Stimulated activated CD4-positive, alpha-beta T cell treated with anti-CD3 and anti-CD28 coated beads, TNF-alpha, amount 100 ng/mL, for 4 hours (primary cell): ENCODE measurements around the gene COLEC12.

ENCODE experiments used
- DNase-seq, 3 experiments: peaks; one replicate each; pipeline ENCODE4 v3.0.0-alpha.2; 2020; ENCODE audit warnings: low read depth in 3 of 3

The COLEC12 gene

DNA sequence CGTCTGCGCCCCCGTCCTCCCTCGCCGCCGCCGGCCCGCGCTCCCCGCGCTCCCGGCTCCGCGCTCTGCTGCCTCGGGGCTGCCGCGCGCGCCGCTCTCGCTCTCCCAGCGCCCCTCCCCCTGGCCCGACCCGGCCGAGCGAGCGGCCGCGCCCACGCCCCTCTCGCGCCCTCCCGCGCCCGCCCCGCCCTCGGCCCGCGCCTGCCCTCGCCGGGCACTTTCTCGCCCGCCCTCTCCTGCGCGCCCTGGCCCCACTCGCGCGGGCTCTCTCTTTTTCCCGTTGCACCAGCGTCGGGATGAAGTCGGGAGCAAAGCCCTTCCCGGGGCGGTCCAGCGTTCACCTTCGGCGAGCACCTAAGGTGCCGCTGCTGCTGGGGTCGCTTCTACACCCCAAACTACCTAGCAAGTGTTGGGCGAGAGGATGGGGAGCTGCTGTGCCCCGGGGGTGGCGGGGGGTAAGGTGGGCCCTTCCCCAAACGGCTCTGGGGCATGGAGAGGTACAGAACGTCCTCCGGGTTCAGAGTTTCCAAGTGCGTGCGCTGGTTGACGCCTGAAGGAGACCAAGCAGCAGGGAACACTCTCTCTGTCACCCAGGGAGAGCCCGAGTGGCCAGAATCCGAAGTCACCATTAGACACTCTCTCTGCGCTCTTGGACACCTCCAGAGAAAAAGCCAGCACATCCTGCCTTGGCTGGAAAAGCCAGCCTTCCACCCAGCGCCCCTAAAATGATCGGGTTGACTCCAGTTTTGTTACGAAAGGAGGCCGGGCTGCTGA, at the start of gene COLEC12:
COLEC12 (minus strand) TSS at position 70 of the 774 bp plus-strand sequence. CDS start 187 bp downstream, outside the sequence.
- no peak for DNase-seq

DNA sequence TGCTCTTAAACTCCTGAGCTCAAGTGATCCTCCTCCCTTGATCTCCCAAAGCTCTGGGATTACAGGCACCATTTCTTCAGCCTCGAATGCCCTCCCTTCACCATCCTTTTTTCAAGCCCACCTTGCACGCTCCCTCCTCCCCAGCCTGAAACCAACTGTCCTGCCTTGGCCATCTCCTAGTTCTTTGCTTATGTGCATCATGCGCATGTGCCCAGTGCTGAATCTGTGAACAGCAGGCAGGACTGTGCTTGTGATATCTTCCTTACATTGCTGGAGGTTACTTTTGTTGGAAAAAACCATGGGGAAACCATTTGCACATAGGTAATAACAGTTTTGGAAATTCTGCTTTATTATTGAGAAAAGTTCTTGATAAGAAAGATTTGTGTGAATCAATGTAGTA, 49.5 kb upstream of the COLEC12 start:
- DNase-seq, result no peak

DNA sequence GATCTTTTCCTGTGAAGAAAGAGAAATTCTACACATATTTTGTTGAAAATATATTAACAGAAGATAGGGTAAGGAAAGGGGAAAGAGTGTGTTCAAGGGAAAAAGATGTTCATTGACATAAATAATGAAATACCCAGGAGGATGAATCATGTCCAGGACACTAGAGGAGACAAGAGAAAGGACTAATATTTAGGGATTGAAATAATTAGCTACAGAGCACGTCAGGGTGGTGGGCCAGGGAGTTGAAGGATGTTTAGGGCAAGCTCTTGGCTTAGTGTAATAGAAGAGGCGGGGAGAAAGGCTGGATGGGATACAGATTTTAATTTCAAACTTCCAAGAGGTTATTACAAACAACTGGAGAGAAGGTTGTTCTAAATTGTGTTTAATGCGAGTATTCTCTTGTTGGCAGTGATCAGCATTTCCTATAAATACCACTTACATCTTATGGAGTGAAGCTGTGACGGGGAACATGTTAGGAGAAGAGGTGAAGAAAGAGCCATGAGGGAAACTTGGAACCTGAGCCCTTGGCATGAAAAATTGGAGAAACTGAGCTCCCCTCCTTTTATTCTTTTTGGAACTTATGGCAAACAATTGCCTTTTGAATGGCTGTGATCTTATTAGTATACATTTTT, 43.1 kb upstream of the COLEC12 start:
- no peak for DNase-seq

DNA sequence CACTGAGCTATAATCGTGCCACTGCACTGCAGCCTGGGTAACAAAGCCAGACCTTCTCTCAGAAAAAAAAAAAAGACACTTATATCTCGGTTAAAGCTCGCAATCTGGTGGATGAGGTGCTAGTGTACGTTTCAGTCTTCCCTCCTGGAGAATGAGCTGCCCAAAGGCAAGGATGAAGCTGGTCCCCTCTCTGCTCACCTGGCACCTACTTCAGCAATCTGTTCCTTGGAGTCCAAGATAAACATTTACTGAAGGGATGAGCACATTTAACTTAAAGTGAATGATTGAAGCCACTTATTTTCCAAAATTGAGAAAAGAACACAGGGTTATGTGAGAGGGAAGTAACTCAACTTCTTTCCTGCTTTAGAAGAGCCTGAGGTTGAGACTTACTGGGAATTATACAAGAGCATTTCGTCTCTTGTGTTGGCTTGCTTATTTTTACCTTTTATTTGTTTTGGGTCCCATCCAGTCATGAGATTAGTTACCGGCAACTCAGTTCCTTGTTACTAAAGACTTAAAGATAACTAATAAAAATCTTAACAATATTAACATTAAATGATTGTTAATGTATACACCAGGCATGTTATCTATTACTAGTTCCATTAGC, 33.6 kb upstream of the COLEC12 start:
- no peak for DNase-seq

DNA sequence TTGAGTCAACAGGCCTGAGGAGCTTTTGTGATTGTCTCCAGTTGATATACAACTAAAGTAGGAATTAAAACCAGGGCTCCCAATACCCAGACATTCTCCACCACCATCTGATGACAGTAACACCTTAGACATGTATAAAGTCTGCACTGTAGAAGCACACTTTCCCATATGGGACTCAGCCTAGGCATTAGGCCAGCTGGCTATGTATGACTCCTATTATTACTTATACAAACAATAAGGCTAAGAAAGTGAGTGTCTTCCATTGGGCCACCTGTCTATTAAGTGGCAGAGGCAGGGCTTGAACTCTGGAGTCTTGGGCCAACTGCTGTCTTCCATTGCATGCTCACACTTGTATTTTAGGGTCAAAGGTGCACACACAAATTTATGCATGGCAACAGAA, 32.1 kb upstream of the COLEC12 start:
- no peak for DNase-seq

DNA sequence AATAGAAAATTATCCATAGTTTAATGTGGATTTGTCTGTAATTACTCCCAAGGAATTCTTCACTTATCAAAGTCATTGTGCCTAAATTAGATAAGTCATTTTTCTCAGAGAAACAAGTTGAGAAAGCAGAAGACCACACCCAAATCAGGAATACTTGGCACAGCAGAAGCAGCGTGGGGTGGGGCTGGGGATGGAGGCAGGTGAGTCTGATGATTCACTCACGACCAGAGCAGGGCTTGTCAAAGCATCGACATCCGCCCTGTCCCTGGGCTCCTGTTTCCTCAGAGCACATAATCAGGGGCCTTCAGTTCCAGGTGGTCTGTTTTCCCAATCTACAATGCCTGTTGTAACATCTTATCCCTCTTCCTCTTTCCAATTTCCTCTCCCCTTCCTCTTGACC, 31.5 kb upstream of the COLEC12 start:
- DNase-seq, result no peak

DNA sequence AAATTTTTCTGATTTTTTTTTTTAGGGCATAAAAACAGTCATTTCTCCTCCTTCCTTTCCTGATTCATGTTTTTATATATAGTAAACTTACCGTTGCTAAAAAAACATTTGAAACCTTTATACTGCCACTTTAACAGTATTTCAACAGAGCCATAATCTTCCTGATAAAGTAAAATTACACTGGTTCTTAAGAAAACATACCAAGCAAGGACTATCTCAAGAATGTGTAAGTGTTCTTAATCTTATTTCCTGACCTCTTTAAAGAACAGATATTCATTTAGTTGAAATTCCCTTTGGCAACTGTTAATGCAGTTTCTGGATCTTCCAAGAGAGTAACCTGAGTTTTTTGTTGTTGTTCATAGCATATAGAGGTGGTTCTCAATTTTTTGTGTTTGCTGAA, 26.6 kb upstream of the COLEC12 start:
- DNase-seq, result no peak

DNA sequence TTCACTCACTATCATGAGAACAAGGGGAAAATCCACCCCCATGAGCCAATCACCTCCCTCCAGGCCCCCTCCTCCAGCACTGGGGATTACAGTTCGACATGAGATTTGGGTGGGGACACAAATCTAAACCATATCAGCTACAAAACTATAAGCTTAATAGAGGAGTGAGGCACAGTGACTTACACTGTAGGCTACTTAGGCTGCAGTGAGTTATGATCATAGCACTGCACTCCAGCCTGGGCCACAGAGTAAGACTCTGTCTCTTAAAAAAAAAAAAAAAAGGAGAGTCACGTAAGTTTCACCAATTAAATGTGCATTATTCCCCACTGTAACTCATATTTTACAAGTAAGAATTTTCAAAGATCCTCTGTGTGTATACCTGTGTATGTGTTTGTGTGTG, 26.2 kb upstream of the COLEC12 start:
- DNase-seq, result no peak

DNA sequence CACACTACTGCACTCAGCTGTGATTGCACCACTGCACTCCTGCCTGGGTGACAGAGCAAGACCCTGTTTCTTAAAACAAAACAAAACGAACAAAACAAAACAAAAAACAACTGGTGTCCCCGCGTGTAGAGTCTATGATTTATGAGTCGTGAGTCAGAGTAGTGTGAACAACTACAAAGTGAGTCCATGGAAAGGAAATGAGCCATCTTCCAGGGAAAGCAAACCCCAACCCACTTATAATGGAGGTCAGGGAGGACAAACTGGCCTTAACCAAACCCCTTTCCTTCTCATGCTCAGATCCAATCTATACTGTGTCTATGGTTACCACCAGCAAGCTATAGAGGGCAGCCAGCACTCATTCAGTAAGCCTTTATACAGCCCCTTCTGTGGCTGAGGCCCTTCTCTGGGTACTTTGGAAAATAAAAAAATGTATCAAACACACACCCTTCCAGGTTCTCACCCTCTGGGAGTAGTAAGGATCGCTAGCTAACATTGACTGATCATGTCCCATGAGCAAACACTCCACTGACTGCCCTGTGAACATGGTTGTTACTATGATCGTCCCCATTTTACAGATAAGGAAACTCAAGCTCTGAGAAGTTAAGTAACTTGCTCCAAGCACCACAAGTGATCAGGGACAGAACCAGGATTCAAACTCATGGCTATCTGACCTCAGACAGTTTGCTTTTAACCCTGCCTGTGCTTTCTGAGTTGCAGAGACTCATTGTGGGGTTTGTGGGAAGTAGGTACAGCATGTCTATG, 24.7 kb upstream of the COLEC12 start:
- no peak for DNase-seq

DNA sequence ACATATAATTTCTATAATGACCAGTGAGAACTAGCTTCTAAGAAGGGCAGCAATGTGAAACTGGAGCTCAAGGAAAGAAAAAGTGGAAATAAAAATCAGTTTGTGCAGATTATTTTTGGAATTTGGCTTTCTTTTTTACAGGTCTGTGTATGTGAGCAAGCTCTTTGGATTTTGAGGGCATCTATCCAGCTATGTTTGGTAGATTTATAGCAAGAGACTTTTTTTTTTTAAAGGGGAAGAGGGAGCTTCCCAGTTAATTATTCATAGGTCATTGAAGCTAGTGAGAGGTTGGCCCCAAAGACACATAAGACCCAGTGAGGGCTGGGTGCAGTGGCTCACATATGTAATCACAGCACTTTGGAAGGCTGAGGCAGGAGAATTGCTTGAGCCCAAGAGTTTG, 24.0 kb upstream of the COLEC12 start:
- DNase-seq, result no peak

DNA sequence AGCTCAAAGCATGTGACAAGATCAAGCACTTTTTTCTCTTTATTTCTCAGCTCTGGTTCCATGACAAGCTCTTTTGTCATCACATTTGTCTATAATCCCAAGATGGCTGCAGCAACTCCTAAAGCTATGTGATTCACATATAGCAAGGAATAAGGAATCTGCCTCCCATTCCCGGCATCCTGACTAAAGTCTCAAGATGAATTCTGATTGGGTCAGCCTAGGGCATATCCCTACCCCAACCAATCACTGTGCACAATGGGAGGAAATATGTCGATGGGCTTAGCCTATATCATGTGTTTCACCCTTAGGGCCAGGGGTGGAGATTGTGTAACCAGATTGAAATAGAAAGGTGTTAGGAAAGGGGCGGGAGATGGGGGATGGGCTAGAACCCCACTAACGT, 23.1 kb upstream of the COLEC12 start:
- DNase-seq, result no peak

DNA sequence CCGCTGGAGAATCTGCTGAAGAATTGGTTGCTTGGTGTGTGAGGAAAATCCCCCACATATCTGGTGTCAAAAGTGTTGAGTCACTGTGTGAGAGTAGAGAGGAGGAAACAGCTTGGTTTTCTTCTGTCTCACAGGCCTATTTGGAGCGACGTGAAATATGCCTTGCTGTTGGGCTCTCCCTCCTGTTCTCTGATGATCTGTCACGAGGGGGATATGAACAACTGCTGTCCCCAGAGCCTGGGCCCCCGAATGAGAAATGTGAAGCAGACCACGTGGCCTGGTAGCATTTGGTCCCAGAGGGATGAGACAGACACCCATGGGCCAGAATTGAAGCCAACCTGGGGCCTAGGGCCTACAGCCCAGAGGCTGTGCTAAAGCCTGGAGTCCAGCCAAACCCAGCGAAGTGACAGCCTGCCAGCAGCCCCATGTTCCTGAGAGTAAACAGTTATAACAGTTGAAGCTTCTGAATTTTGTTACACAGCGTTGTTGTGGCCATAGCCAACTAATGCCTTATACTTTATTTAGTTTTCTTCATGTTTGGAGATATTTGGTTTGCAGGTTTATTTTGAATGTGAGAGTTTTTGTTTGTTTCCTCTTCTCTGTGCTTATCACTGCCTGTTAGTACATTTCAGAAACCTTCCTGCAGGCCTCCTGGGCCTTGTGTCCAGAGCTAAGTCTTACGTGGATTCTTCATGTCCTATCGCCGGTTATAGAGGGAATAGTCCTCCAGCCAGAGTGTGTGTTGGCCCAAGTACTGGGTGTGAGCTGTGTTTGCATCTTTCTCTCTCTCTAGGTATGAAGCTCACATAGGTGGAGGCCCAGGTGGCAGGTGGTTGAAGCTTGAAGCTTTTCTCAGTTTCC, 18.7 kb upstream of the COLEC12 start:
- no peak for DNase-seq

DNA sequence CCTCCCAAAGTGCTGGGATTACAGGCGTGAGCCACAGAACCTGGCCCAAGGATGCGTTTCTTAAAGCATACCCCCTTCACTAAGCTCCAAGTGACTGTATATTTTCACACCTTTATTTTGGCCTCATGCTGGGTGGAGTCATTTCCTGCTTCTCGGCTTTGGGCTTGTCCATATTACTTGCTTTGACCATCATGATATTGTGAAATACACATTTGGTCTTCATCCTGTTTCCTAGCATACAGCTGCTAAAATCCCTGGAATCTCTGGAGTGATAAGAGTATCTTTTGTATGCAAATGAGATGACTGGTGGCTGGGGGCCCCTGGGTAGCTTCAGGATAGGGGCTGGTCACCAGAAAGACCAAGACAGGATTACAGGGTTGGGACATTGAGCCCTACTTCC, 17.6 kb upstream of the COLEC12 start:
- no peak for DNase-seq

DNA sequence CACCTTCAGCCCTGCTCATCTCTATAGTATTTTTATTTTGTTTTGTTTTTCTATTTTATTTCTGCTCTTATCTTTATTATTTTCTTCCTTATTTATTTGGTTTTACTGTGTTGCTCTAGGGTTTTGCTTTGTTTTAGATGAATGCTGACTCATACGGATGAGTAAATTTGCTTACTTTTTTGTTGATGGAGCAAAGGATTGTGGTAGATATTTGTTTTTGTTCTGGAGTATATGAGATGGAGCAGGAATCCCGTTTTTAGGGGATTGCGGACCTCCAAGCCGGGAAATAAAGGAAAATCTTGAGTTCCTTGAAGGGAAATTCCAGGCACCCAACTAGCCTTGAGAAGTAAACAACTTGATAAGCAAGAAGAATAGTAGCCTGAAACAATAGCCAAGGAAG, 15.3 kb upstream of the COLEC12 start:
- DNase-seq, result no peak

DNA sequence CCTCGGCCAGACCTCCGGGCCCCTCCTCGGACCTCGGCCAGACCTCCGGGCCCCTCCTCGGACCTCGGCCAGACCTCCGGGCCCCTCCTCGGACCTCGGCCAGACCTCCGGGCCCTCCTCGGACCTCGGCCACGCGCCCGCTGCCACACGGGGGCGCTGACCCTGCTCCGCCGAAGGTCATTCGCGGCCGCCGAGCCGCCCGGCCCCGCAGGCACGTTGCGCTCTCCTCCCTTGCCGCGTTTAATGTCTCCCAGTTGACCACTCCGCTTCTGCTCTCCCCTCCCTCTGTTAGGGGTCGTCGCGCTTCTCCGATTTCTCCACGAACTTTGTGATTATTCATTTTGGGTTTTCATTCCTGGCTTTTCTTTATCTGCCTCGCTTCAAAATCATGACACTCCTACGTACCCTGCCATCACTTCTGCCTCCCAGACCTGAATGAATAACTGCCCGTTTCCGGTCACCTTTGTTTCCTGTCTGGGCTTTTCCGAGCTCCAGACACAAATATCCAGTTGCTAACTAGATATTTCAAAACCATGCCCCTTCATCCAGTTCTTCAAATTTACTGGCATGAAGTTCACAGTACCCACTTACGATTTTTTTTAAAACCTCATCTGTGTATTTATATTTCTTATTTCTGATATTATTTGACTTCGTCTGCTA, 14.8 kb upstream of the COLEC12 start:
- no peak for DNase-seq

DNA sequence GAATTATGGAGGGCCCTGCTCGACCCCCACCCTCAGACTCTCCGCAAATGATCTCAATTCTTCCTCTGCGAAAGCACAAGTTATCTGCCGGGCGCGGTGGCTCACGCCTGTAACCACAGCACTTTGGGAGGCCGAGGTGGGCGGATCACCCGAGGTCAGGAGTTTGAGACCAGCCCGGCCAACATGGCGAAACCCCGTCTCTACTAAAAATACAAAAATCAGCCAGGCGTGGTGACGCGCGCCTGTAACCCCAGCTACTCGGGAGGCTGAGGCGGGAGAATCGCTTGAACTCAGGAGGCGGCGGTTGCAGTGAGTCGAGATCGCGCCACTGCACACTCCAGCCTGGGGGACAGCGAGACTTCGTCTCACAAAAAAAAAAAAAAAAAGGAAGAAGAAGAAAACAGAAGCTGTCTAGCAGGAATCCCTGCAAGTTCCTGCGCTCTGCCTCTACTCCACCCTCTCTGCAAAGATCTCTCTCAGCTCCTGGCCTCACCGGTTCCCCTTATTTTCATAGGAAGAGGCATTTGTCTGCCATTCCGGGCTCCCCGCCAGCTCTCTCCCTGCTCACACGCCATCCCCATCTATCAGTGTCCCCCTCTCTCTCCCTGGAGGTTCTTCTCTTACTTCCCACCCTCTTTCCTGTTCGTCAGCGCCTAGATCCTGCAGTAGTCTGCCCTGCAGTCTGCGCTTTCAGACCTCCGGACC, 13.5 kb upstream of the COLEC12 start:
- DNase-seq, result no peak

DNA sequence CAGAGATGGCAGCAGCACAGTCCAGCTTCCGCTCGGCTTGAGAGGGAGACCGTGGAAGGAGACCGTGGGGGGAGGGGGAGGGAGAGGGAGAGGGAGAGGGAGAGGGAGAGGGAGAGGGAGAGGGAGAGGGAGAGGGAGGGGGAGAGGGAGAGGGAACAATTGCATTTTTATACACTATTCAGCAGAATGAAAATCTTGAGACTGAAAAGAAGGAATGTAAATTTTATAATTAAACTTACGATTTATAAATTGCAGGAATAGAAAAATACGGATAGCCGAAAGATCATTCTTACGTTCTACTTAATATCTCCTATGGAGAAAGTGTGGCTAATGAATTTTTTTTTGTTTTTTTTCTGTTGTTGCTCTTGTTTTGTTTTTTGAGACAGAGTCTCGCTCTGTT, 12.5 kb upstream of the COLEC12 start:
- no peak for DNase-seq

DNA sequence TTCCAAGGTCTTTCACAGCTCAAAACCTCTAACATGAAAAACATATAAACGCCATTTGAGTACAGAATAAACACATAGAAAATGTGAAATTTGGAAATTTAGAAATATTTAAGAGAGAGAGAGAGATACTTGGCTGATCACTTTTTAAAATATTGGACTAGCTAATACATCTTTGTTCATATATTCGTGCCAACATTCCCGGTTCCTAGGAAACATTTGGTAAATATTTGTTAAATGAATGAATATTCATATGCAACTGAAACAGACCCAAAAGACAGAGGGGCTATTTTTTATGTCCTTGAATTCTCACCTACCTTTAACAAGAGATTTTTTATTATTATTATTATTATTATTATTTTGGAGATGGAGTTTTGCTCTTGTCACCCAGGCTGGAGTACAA, 8.3 kb upstream of the COLEC12 start:
- no peak for DNase-seq

DNA sequence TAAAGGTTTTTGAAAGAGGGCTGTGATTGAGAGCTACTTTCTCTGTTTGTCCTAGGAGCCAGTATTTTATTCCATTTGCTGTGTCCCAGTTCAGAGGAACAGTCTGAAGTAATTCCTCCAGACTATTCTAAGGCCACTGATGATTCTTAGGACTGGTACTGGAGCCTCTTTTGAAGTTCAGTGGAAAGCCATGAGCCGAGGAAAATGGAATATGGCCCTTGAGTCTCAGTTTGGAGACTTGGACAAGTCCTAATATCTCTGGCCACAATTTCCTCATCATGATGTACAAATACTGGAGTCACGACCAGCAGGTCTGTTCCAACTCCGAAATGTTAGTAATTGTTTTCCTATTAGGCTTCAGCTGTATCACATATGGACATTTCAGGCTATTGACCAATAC, 7.1 kb upstream of the COLEC12 start:
- DNase-seq, result no peak

DNA sequence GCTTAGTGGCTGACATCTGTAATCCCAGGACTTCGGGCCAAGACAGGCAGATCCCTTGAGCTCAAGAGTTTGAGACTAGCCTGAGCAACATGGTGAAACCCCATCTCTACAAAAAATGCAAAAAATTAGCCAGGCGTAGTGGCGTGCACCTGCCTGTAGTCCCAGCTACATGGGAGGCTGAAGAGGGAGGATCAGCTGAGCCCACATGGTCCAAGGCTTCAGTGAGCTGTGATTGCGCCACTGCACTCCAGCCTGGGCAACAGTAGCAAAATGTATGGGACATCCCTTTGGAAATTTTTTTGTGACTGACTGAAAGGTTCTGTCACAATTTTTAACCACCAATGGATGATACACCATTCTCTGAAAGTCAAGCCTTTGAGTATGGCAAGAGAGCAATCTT, 6.3 kb upstream of the COLEC12 start:
- DNase-seq, result no peak
